Measurements from ENCODE around the gene FAM131C.

The FAM131C gene

DNA sequence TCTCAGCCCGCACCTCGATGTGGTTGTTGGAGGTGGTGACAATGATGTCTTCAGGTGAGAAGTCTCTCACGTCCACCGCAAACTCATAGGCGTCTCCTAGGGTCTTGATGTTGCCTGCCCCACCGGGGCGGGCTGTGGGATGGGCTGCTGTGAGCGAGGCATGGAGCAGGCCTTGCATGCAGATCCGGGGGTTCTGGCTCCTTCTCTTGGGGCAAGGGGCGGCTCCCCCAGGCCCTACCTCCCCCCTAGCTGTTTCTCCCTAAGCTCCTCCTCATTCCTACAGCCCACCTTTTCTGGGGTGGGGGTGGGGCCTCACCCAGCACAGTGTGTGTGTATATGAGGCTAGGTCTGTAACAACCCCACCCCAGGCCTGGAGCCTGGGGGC lies 56.4 kb downstream of the FAM131C start:
- intact Hi-C loops (cut with DNase I; ENCODE audit: low total_unique reads): no loop called here
- H3K9me3 ChIP-seq: no peaks in the 10 kb centered on the region
- DNase-seq: no peak
- no peak for TF ChIP-seq CTCF (IDR thresholded peaks at IDR 0.05)
- peaks cover 12 to 76% (median 69%) of the 10 kb centered on the region in 4 donors for H3K4me1 ChIP-seq
- H3K27ac ChIP-seq: peak overlapping the region; percentile 89 to 99
- peaks cover 0 to 5% (median 0%) of the 10 kb centered on the region in 3 donors for H3K36me3 ChIP-seq
- no peaks in the 10 kb centered on the region for H3K27me3 ChIP-seq
- peak overlapping the region; percentile 60 to 81 for H3K4me3 ChIP-seq

GRCh38 chr1:16015960-16016901 lies 57.2 kb downstream of the FAM131C start:
- no peak for TF ChIP-seq CTCF (IDR thresholded peaks at IDR 0.05)
- Histone ChIP-seq H3K9me3 (no peaks in the 10 kb centered on the region), H3K4me3 (peak overlapping the region; percentile 60 to 81), H3K27ac (peak overlapping the region; percentile 89 to 99), H3K27me3 (no peaks in the 10 kb centered on the region), H3K4me1 (peaks cover 12 to 76% (median 70%) of the 10 kb centered on the region in 4 donors), H3K36me3 (peaks cover 0 to 5% (median 0%) of the 10 kb centered on the region in 3 donors)
- intact Hi-C loops (cut with DNase I; ENCODE audit: low total_unique reads): no loop called here
- peak; percentile 74 to 95 for DNase-seq

DNA sequence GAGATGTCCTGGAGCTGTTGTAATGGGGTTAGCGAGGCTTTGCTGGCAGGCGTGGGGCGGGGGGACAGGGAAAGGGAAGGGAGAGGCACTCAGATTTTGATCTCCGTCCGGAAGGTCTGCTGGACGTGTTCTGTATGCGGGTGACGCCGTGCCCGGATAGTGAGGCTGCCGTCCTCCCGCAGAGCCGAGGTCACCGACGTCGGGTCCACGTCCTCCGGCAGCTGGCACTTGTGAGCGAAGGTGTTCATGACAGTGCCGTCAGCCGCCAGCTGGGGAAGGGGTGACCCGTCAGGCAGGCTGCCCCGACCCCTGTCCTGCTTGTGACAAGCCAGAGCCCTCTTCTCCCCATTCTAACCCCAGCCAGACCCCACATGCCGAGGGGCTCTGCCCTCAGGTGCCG lies 58.0 kb downstream of the FAM131C start:
- intact Hi-C loops (cut with DNase I; ENCODE audit: low total_unique reads): no loop called here
- no peak for DNase-seq
- Histone ChIP-seq H3K9me3 (no peaks in the 10 kb centered on the region), H3K4me3 (peak overlapping the region; percentile 60 to 81), H3K27me3 (no peaks in the 10 kb centered on the region), H3K36me3 (peaks cover 0 to 5% (median 0%) of the 10 kb centered on the region in 3 donors), H3K4me1 (peaks cover 12 to 76% (median 68%) of the 10 kb centered on the region in 4 donors), H3K27ac (peak overlapping the region; percentile 89 to 99)
- no peak for TF ChIP-seq CTCF (IDR thresholded peaks at IDR 0.05)

DNA sequence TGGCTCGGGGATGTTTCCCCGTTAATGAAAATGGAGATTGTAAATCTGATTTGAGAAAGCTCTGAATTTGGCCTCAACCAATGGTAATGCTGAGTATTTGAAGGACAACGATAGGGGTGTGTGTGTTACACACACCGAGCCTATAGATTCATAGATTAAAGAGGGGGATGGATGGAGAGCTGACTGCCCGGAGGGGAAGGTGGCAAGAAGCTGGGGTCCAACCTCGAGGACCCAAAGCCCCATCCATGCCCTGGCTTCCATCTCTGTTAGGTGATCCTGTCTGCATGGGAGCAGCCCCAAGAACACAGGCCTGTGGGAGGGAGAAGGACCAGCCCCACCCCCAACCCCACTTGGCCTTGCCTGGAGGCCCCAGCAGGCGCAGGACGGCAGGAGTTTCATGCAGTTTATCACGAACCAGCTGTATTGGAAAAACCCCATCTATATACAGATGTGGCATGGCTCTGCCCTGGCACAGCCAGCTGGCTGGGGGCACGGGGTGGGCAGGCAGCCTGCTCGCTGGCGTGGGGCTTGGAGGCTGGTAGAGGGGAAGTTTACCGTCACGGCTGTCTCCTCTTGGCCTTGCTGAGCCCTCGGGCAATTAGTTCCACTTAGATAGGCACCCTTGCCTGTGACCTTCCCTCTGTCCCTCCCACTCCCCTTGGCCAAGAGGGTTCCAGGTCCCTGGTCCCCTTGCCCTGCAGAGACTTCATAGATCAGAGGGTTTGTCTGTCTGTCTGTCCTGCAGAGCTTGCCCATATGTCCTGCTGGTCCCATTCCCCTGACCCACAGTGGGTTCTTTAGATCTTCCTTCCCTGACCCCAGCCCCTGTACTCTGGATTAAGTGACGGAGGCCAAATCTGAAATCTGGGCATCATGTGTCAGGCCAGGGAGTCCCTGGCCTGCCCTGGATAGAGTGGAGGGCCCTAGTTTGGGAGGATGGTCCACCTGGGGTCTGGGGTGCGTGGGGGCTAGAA lies 58.7 kb downstream of the FAM131C start:
- DNase-seq: peak; percentile 71 to 90
- peak overlapping the region; percentile 60 to 81 for H3K4me3 ChIP-seq

More for the DNA sequence above, 58.7 kb downstream of the FAM131C start:
- intact Hi-C loops (cut with DNase I; ENCODE audit: low total_unique reads): no loop called here
- Histone ChIP-seq H3K9me3 (no peaks in the 10 kb centered on the region), H3K27me3 (no peaks in the 10 kb centered on the region), H3K36me3 (peaks cover 0 to 5% (median 0%) of the 10 kb centered on the region in 3 donors), H3K27ac (peak overlapping the region; percentile 89 to 99), H3K4me1 (peaks cover 10 to 70% (median 62%) of the 10 kb centered on the region in 4 donors)
- TF ChIP-seq CTCF (IDR thresholded peaks at IDR 0.05): no peak

Measured in tibial artery (tissue), 4 donors.